ENCODE data around the gene APOF.

- TF ChIP-seq, protein P1, sequence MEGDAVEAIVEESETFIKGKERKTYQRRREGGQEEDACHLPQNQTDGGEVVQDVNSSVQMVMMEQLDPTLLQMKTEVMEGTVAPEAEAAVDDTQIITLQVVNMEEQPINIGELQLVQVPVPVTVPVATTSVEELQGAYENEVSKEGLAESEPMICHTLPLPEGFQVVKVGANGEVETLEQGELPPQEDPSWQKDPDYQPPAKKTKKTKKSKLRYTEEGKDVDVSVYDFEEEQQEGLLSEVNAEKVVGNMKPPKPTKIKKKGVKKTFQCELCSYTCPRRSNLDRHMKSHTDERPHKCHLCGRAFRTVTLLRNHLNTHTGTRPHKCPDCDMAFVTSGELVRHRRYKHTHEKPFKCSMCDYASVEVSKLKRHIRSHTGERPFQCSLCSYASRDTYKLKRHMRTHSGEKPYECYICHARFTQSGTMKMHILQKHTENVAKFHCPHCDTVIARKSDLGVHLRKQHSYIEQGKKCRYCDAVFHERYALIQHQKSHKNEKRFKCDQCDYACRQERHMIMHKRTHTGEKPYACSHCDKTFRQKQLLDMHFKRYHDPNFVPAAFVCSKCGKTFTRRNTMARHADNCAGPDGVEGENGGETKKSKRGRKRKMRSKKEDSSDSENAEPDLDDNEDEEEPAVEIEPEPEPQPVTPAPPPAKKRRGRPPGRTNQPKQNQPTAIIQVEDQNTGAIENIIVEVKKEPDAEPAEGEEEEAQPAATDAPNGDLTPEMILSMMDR (IDR thresholded peaks at IDR 0.05): no peak
- no peak for TF ChIP-seq RARB (CRISPR knock-in tag; IDR thresholded peaks at IDR 0.05)
- no peak for TF ChIP-seq ELK1 (IDR thresholded peaks at IDR 0.05; ENCODE audit: low read depth, low read length)
- TF ChIP-seq POLR2A (IDR thresholded peaks at IDR 0.05; ENCODE audit: low read length): peak; percentile 88
- TF ChIP-seq TP53 (CRISPR knock-in tag; IDR thresholded peaks at IDR 0.05): no peak
Observed at GRCh38 chr12:56315622-56316473, 46.8 kb downstream of the APOF start, which contains the start of gene CNPY2.
